T-cell (primary cell): ENCODE results near the gene RDM1. TPM values are rescaled to one million over a fixed set of nuclear protein-coding genes. Genes with fewer than 3 reads are reported as not detected.

ENCODE experiments used
- ATAC-seq, 4 experiments: fragments of 200-7000 bp in 3 of 4; fragments of 150-1000 bp in 1 of 4; cut with Tn5 transposase; replicated peaks in 1 of 4; 1 replicate in 3 of 4; 2 replicates in 1 of 4; pipeline ENCODE4 v1.10.0; 2021; ENCODE audit warnings: moderate library complexity in 3 of 4, mild to moderate bottlenecking in 2 of 4, moderate number of reproducible peaks in 1 of 4
- CTCF ChIA-PET, 2 donors: fragments of 300-600 bp; sonication (Branson Sonifier 250); formaldehyde crosslinking; loops; one replicate each; lab custom pipeline; 2022; ENCODE audit warnings: antibody characterized with exemption in 2 of 2; lab: Charles Lee
- POLR2A ChIA-PET, 2 donors: fragments of 300-600 bp; sonication (Branson Sonifier 250); formaldehyde crosslinking; loops; one replicate each; lab custom pipeline; 2022; ENCODE audit warnings: antibody characterized with exemption in 2 of 2; lab: Charles Lee
- DNase-seq, 35 experiments: peaks; one replicate each; pipeline versions ENCODE4 v3.0.0 to v3.0.0-alpha.2; 2013 to 2023
- H3K27ac ChIP-seq: one replicate; pipeline ENCODE4 v1.5.1; 2013; ENCODE audit warnings: low read length
- H3K27me3 ChIP-seq, 2 experiments: replicated peaks in 1 of 2; 1 replicate in 1 of 2; 2 replicates in 1 of 2; pipeline versions ENCODE4 v1.6.1 to v1.7.0; 2013; ENCODE audit warnings: low read length in 1 of 2, mixed read lengths in 1 of 2; ENCODE audit not compliant: control insufficient read depth in 2 of 2, insufficient read depth in 2 of 2; ENCODE audit errors: extremely low read depth in 1 of 2
- H3K36me3 ChIP-seq, 2 donors: 1 replicate in 1 of 2; 2 replicates in 1 of 2; pipeline versions ENCODE4 v1.6.1 to v1.7.0; 2013; ENCODE audit warnings: low read length in 1 of 2; ENCODE audit not compliant: control insufficient read depth in 2 of 2, insufficient read depth in 1 of 2; ENCODE audit errors: extremely low read depth in 1 of 2
- H3K4me1 ChIP-seq, 2 experiments: 1 replicate in 1 of 2; 2 replicates in 1 of 2; pipeline versions ENCODE4 v1.6.1 to v1.7.0; 2013; ENCODE audit warnings: low read length in 2 of 2, mixed read lengths in 1 of 2; ENCODE audit not compliant: insufficient read depth in 2 of 2, control insufficient read depth in 1 of 2; ENCODE audit errors: extremely low read depth in 1 of 2
- H3K4me3 ChIP-seq, 2 donors: 1 replicate in 1 of 2; 2 replicates in 1 of 2; pipeline versions ENCODE4 v1.5.1 to v1.7.0; 2013; ENCODE audit warnings: mild to moderate bottlenecking in 2 of 2, low read length in 1 of 2, moderate library complexity in 1 of 2; ENCODE audit not compliant: control insufficient read depth in 1 of 2; ENCODE audit errors: extremely low read depth in 1 of 2
- H3K9me3 ChIP-seq: 2 replicates; pipeline ENCODE4 v1.7.0; 2013
- H3K27ac Mint-ChIP-seq, 2 donors: one replicate each; pipeline ENCODE4 v1.8.0; 2020 to 2021; ENCODE audit warnings: mild to moderate bottlenecking in 2 of 2, mixed read lengths in 2 of 2
- H3K27me3 Mint-ChIP-seq, 2 donors: one replicate each; pipeline ENCODE4 v1.8.0; 2021 to 2022; ENCODE audit warnings: mixed read lengths in 2 of 2
- H3K36me3 Mint-ChIP-seq: one replicate; pipeline ENCODE4 v1.8.0; 2021; ENCODE audit warnings: mixed read lengths
- H3K4me1 Mint-ChIP-seq, 3 donors: one replicate each; pipeline ENCODE4 v1.8.0; 2020 to 2022; ENCODE audit warnings: mixed read lengths in 3 of 3, mild to moderate bottlenecking in 1 of 3
- H3K4me3 Mint-ChIP-seq, 3 donors: one replicate each; pipeline ENCODE4 v1.8.0; 2020 to 2022; ENCODE audit warnings: mild to moderate bottlenecking in 3 of 3, mixed read lengths in 3 of 3, moderate library complexity in 3 of 3
- H3K9me3 Mint-ChIP-seq, 3 donors: one replicate each; pipeline ENCODE4 v1.8.0; 2020 to 2022; ENCODE audit warnings: mixed read lengths in 3 of 3
- WGBS: methylation state at CpG from one replicate; pipeline ENCODE4 v1.1.5; 2013; ENCODE audit warnings: missing lambda C conversion rate; ENCODE audit not compliant: insufficient coverage; 5-methylcytosine and 5-hydroxymethylcytosine counted together
- total RNA-seq, 35 experiments: library from RNA in 6 of 35; stranded (reverse) in 6 of 35; fragments of 120-200 nt in 1 of 35; gene quantifications; one replicate each; pipeline versions ENCODE4 v1.2.1 to v1.2.4 and lab custom pipeline; 2013 to 2026

RDM1 gene
- total RNA-seq, 5 donors from 2014 or later (not counting 1 experiment from before 2014, with no cell fraction given), result 0.40 to 1.5 (median 0.83) TPM

DNA sequence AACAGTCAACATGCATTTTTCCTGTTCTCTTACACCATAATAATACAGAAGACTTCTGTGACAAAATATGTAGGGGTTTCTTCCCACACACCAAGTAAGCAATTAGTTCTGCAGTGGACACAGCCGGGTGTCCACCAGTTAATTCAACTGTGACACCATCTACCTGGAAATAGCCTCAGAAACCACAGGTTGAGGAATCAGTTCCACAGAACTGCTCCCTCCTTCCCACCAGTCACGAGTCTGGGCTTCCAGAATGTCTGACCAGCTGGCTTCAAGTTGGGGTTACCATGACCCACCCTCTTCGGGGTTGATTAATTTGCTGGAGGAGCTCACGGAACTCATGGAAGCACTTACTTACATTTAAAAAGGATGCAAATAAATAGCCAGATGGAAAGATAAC, 36.8 kb downstream of the RDM1 start:
- peak overlapping the region in 1 of 2 donors; percentile 65 for H3K27ac Mint-ChIP-seq

DNA sequence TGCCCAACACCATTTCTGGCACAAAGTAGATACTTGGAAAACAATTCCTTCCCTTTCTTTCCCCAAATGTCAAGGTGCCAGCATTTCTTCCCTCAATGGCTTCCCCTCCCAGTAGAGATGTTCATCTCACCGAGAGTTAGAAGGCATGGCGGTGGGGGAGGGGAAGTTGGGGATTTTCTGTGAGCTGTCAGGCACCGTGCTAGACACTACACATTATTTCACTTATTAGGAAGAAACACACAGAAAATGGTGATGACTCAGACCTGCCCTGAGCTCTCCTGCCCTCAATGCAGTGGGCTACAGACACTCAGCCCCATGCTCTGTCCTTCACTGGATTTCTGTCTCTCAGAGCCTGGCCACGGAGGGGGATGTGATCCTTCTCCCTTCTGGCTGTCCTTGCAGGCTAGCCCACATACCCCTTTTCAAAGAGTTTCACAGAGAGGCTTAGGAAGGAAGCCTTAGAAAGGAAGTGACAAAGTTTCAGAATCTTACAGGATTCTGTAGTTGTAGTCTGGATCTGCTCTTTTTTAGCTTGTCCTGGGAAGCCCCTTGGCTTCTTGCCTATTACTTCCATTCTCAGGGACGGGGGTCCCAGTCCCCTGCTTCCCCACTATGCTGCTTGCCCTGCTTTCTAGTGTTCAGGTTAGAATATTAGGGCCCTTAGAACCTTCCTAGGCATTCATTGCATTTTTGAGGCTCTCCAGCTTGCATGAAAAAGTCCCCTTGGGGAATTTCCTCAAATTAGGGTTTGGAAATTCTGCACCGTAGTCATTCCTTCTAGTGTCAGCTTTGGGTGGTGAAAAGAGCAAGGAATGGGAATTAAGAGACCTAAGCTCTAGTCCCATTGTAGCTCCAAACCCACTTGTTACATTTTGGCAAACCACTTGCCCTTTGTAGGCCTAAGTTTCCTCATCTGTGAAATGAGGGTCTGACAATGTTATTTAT, 38.2 kb downstream of the RDM1 start:
- ChIA-PET POLR2A (interaction anchor here in 1 of 2 donors (0.6 kb wide), 1 partner anchor 235 kb away, joined by 10 read pairs; no protein-coding TSS in a partner anchor), CTCF (interaction anchor here (0.5 to 1.4 kb wide), 3 partner anchors 8 to 1510 kb away, joined by 3 to 8 read pairs (median 4); partner anchors contain the start of gene CCL5 (in 1 of the 2))
- Histone ChIP-seq H3K9me3 (no peaks in the 10 kb centered on the region), H3K27ac (peak overlapping the region; percentile 64), H3K36me3 (no peaks in the 10 kb centered on the region), H3K27me3 (no peaks in the 10 kb centered on the region), H3K4me3 (no peak overlapping the region), H3K4me1 (peaks cover 2 to 92% of the 10 kb centered on the region in 2 experiments)
- no CpG with 5 or more reads among the region's 6 CpGs for WGBS
- Mint-ChIP-seq H3K36me3 (no peaks in the 10 kb centered on the region), H3K4me3 (no peak overlapping the region), H3K27ac (peak overlapping the region; percentile 81 to 91), H3K27me3 (peaks cover 0 to 2% of the 10 kb centered on the region in 2 donors), H3K4me1 (peaks cover 43 to 73% (median 67%) of the 10 kb centered on the region in 3 donors), H3K9me3 (no peaks in the 10 kb centered on the region)
- ATAC-seq (peak in 1 of 4 experiments; percentile 10), DNase-seq (peak in 6 of 35 experiments; percentile 16 to 69 (median 44))

More for the DNA sequence above, 36.8 kb downstream of the RDM1 start:
- ATAC-seq (no peak), DNase-seq (no peak)
- WGBS, result 87% methylated on average over 4 of the region's 4 CpGs
- no peaks in the 10 kb centered on the region for H3K9me3 Mint-ChIP-seq
- H3K27me3 Mint-ChIP-seq, result peaks cover 0 to 2% of the 10 kb centered on the region in 2 donors
- Histone ChIP-seq H3K27me3 (no peaks in the 10 kb centered on the region), H3K4me1 (peaks cover 4 to 94% of the 10 kb centered on the region in 2 experiments), H3K9me3 (no peaks in the 10 kb centered on the region), H3K27ac (no peak overlapping the region), H3K4me3 (no peak overlapping the region), H3K36me3 (no peaks in the 10 kb centered on the region)
- no peaks in the 10 kb centered on the region for H3K36me3 Mint-ChIP-seq
- peaks cover 50 to 75% (median 73%) of the 10 kb centered on the region in 3 donors for H3K4me1 Mint-ChIP-seq
- no peak overlapping the region for H3K4me3 Mint-ChIP-seq
- POLR2A ChIA-PET, result interaction anchor here in 1 of 2 donors (0.5 kb wide), 1 partner anchor 77 kb away, joined by 11 read pairs; no protein-coding TSS in a partner anchor
- CTCF ChIA-PET, result no interaction called here

DNA sequence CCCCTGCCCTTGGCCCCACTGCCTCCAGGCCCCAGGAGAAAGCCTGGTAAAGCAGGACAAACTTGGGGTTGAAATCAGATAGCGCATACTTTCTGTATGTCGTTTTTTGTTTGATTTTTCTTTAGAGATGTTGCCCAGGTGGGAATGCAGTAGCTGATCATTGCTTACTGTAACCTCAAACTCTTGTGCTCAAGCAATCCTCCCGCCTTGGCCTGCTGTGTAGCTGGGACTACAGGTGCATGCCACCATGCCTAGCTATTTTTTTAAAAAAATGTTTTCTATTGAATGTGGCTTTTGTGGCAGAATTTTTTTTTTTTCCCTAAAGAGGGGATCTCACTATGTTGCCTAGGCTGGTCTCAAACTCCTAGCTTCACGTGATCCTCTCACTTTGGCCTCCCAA, 39.3 kb downstream of the RDM1 start:
- H3K27ac Mint-ChIP-seq, result peak overlapping the region; percentile 68 to 91
- ATAC-seq (peak in 1 of 4 experiments; percentile 11), DNase-seq (peak in 1 of 35 experiments; percentile 42)
- no peak overlapping the region for H3K4me3 ChIP-seq
- no peaks in the 10 kb centered on the region for H3K27me3 ChIP-seq
- no peaks in the 10 kb centered on the region for H3K9me3 ChIP-seq
- peaks cover 42 to 73% (median 63%) of the 10 kb centered on the region in 3 donors for H3K4me1 Mint-ChIP-seq
- H3K27me3 Mint-ChIP-seq, result peaks cover 0 to 2% of the 10 kb centered on the region in 2 donors
- peak overlapping the region in 1 of 3 donors; percentile 6 for H3K4me3 Mint-ChIP-seq
- H3K36me3 Mint-ChIP-seq, result no peaks in the 10 kb centered on the region
- ChIA-PET POLR2A (interaction anchor here in 1 of 2 donors (0.6 to 1.4 kb wide), 3 partner anchors 11 to 54 kb away, joined by 3 to 4 read pairs (median 3); partner anchors contain the start of gene CCL5), CTCF (interaction anchor here in 1 of 2 donors (0.7 to 1.4 kb wide), 2 partner anchors 9 to 731 kb away, joined by 3 to 8 read pairs; no protein-coding TSS in a partner anchor)
- 20% methylated on average over 1 of the region's 4 CpGs for WGBS
- peak overlapping the region; percentile 64 for H3K27ac ChIP-seq
- no peaks in the 10 kb centered on the region for H3K36me3 ChIP-seq
- H3K4me1 ChIP-seq, result peaks cover 2 to 81% of the 10 kb centered on the region in 2 experiments
- no peaks in the 10 kb centered on the region for H3K9me3 Mint-ChIP-seq

- H3K4me1 Mint-ChIP-seq, result peaks cover 38 to 67% (median 58%) of the 10 kb centered on the region in 3 donors
- peak overlapping the region in 1 of 3 donors; percentile 6 for H3K4me3 Mint-ChIP-seq
- no peaks in the 10 kb centered on the region for H3K27me3 Mint-ChIP-seq
These were observed 39.8 kb downstream of the RDM1 start for GRCh38 chr17:35890774-35891155.

DNA sequence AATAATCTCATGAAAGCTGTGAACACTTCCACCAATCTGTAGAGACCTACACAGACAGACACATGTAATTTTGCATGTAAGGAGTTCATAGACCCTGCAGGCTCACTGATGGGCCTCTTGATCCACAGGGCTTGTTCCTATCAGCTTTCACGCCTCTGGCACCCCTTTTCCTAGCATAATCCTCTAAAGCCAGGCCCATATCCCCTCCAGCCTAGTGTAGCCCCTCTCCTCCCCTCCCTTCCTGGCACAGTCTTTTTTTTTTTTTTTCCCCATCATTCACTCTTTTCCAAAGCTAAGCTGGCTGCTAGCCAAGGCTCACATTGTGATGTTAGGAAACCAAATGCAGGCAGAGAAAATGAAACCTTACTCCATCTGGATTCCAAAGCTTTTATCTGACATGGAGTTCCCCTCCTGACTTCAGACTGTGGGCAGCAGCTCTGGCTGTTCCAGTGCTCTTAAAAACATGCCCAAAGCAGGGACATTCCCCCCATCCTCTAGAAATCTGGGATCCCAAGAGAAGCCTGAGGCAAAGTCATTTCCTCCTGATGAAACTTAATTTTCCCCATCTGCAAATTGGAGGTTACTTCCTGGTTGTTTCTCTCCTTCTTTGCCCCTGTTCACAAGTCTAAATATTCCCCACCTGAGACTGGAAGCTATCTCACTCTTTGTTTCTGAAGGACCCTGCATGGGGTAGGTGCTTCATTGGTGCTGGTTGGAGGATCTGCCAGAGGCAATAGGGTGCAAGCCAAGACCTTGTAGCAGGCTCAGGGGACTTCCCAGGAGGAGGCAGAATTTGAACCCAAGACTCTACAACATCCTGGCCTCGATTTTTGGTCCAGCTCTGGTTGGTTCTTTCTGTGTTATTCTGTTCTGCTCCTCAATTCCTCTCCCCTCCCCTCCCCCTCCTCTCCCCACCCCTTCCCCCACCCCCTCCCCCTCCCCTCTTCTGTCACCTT, 40.5 kb downstream of the RDM1 start:
- H3K4me3 ChIP-seq, result no peak overlapping the region
- H3K27ac ChIP-seq, result peak overlapping the region; percentile 43
- no CpG with 5 or more reads among the region's 2 CpGs for WGBS
- no peaks in the 10 kb centered on the region for H3K9me3 Mint-ChIP-seq
- H3K9me3 ChIP-seq, result no peaks in the 10 kb centered on the region
- CTCF ChIA-PET, result interaction anchor here (0.6 to 1.5 kb wide), 3 partner anchors 10 to 1329 kb away, joined by 4 to 5 read pairs (median 5); partner anchors contain the start of gene CCL5 (in 1 of the 2)
- H3K4me1 ChIP-seq, result peaks cover 2 to 69% of the 10 kb centered on the region in 2 experiments
- no peaks in the 10 kb centered on the region for H3K36me3 Mint-ChIP-seq
- DNase-seq (peak in 1 of 35 experiments; percentile 58), ATAC-seq (peak in 1 of 4 experiments; percentile 38)
- POLR2A ChIA-PET, result interaction anchor here in 1 of 2 donors (1.3 to 1.4 kb wide), 2 partner anchors 10 kb away, joined by 4 read pairs; partner anchors contain the start of gene CCL5
- no peaks in the 10 kb centered on the region for H3K27me3 Mint-ChIP-seq
- no peaks in the 10 kb centered on the region for H3K27me3 ChIP-seq
- H3K27ac Mint-ChIP-seq, result peak overlapping the region; percentile 70 to 91
- no peaks in the 10 kb centered on the region for H3K36me3 ChIP-seq
- peaks cover 38 to 61% (median 51%) of the 10 kb centered on the region in 3 donors for H3K4me1 Mint-ChIP-seq
- peak overlapping the region in 2 of 3 donors; percentile 6 to 37 for H3K4me3 Mint-ChIP-seq

More at GRCh38 chr17:35890774-35891155, 39.8 kb downstream of the RDM1 start:
- H3K36me3 ChIP-seq, result no peaks in the 10 kb centered on the region
- peaks cover 2 to 76% of the 10 kb centered on the region in 2 experiments for H3K4me1 ChIP-seq
- no peak overlapping the region for H3K4me3 ChIP-seq
- WGBS, result 3% methylated on average over 4 of the region's 4 CpGs
- ChIA-PET POLR2A (interaction anchor here in 1 of 2 donors (0.6 to 1.4 kb wide), 2 partner anchors 11 to 54 kb away, joined by 3 to 4 read pairs; partner anchors contain the start of gene CCL5), CTCF (interaction anchor here in 1 of 2 donors (0.7 to 1.5 kb wide), 3 partner anchors 10 to 730 kb away, joined by 3 to 8 read pairs (median 5); partner anchors contain the start of gene CCL5)
- H3K36me3 Mint-ChIP-seq, result no peaks in the 10 kb centered on the region
- DNase-seq (peak in 33 of 35 experiments; percentile 36 to 77 (median 55)), ATAC-seq (peak; percentile 57 to 84 (median 74))
- no peaks in the 10 kb centered on the region for H3K27me3 ChIP-seq
- no peaks in the 10 kb centered on the region for H3K9me3 ChIP-seq
- no peaks in the 10 kb centered on the region for H3K9me3 Mint-ChIP-seq
- H3K27ac ChIP-seq, result peak overlapping the region; percentile 64
- H3K27ac Mint-ChIP-seq, result peak overlapping the region; percentile 68 to 91
